GM19328 (cell line): ENCODE measurements around the gene GSK3B.

ENCODE experiments used
- ATAC-seq: cut with Tn5 transposase; IDR thresholded peaks from one replicate; pipeline ENCODE4 v1.9.1; 2021; ENCODE audit warnings: mild to moderate bottlenecking, moderate library complexity; ENCODE audit not compliant: unreplicated experiment

Gene GSK3B

GRCh38 chr3:120098710-120099109 is 4.5 kb upstream of the GSK3B start:
- no peak for ATAC-seq

DNA sequence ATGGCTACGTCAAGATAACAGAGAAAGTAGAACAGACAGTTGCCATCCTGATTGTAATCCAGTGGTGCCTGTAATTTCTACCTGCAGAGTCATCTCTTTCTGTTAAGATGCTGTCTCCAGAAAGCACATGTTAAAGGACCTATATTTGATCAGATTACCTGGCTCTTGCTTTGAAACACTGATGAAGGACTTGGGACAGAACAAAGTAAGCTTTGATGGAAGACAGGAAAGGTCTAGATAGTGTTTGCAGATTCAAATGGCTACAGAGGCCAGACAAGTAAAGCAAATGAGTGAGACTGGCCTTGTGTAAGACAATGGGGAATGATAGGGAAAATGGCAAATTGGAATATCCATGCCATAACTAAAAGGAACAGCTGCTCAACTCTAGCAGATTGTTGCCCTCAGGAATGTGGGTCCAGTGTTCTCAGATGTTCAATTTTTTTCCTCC is 1.8 kb upstream of the GSK3B start:
- ATAC-seq, result no peak

- peak; percentile 38 for ATAC-seq
Measured at GRCh38 chr3:120095226-120095978, 1.2 kb upstream of the GSK3B start.

- ATAC-seq, result peak; percentile 64
Measured at GRCh38 chr3:120094776-120095225, 554 bp upstream of the GSK3B start.

- ATAC-seq, result no peak
Measured at GRCh38 chr3:120093119-120093910, 932 bp downstream of the GSK3B start.

DNA sequence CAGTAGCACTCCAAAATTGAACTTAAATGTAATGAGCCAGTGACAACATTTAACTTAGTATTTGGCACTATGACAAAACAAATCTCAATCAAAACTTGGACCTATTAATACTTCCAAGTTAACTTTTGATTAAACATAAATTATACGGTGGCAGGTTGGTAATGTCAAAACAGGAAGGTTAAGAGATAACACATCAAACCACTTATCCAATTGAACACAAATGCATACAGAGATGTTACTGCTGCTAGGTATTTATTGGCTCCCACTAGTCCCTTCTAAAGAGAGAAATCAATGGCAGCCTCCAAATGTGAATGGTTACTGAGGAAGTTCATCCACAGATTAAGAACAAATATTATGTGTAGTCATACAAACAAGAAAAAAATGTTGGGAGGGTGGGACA is 1.8 kb downstream of the GSK3B start:
- no peak for ATAC-seq

- no peak for ATAC-seq
Measured at GRCh38 chr3:120090422-120090821, 3.8 kb downstream of the GSK3B start.

DNA sequence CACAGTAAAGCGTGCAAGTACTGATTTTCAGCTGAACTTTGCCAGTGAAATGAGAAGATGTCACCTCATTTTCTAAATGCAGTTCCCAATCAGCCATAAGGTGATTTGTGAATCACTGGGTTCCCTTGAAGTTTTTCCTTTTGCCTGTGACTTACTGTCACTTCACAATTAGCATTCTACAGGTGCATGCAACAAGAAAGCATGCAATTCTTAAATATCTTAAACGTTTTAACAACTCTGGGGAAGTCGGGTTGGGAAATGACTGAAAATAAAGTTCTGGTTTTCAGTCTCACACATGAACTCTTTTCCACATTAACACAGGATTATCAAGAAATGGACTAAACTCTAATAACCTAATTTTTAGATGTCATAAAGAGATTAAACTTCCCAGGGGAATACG is 5.2 kb downstream of the GSK3B start:
- ATAC-seq, result no peak

GRCh38 chr3:120088622-120089021 is 5.6 kb downstream of the GSK3B start:
- no peak for ATAC-seq

- ATAC-seq, result no peak
Measured at GRCh38 chr3:120081719-120082118, 12.5 kb downstream of the GSK3B start.

GRCh38 chr3:120080836-120081235 is 13.4 kb downstream of the GSK3B start:
- ATAC-seq, result no peak

GRCh38 chr3:120077731-120078130 is 16.5 kb downstream of the GSK3B start:
- no peak for ATAC-seq

- ATAC-seq, result no peak
Measured at GRCh38 chr3:120072867-120073525, 21.3 kb downstream of the GSK3B start.

DNA sequence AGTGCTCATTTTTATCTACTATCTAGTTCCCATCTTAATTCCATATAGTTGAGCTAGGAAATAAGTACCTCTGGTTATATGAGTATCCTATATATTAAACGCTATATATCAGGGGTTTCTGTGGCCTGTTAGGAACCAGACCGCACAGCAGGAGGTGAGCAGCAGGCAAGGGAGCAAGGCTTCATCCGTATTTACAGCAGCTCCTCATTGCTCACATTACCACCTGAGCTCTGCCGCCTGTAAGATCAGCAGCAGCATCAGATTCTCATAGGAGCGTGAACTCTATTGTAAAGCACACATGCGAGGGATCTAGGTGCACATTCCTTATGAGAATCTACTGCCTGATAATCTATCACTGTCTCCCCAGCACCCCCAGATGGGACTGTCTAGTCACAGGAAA is 23.0 kb downstream of the GSK3B start:
- no peak for ATAC-seq

- no peak for ATAC-seq
Measured at GRCh38 chr3:120070263-120070981, 23.8 kb downstream of the GSK3B start.

DNA sequence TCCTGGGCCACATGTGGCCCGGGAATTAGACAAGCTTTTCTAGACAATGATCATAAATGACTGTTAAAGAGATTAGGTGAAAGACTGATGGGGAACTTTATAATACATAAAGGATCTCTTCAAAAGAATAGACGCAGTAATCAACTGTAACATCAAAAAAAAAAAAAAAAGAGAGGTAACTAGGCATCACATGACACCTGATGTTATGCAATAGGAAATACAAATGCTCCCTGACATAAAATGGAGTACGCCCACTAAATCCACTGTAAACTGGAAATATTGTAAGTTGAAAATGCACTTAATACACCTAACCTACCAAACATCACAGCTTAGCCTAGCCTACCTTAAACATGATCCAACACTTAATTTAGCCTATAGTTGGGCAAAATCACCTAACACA is 27.2 kb downstream of the GSK3B start:
- no peak for ATAC-seq

- no peak for ATAC-seq
Measured at GRCh38 chr3:120066634-120067033, 27.6 kb downstream of the GSK3B start.

GRCh38 chr3:120064641-120065040 is 29.6 kb downstream of the GSK3B start:
- ATAC-seq, result no peak

GRCh38 chr3:120062474-120062873 is 31.8 kb downstream of the GSK3B start:
- no peak for ATAC-seq

GRCh38 chr3:120059081-120059864 is 35.0 kb downstream of the GSK3B start:
- no peak for ATAC-seq
